HG03159 (cell line): ENCODE data around the gene GCGR.

ENCODE experiments used
- ATAC-seq: cut with Tn5 transposase; IDR thresholded peaks from one replicate; pipeline ENCODE4 v1.9.1; 2021; ENCODE audit warnings: mild to moderate bottlenecking, moderate library complexity; ENCODE audit not compliant: unreplicated experiment

GCGR gene

GRCh38 chr17:81803728-81804558, at the start of gene GCGR:
Gene GCGR, plus strand, starts transcription at chr17:81804150. Its CDS starts 4,869 bp downstream, at chr17:81809019.
- no peak for ATAC-seq

GRCh38 chr17:81792675-81793615, 11.0 kb upstream of the GCGR start:
- ATAC-seq = no peak

GRCh38 chr17:81794074-81794476, 9.9 kb upstream of the GCGR start:
- no peak for ATAC-seq

- no peak for ATAC-seq
Measured at GRCh38 chr17:81794509-81794908, 9.4 kb upstream of the GCGR start.

GRCh38 chr17:81801327-81801726, 2.6 kb upstream of the GCGR start:
- no peak for ATAC-seq

- no peak for ATAC-seq
Measured at GRCh38 chr17:81802048-81802758, 1.7 kb upstream of the GCGR start.

- no peak for ATAC-seq
Measured at GRCh38 chr17:81802856-81803643, 900 bp upstream of the GCGR start.

GRCh38 chr17:81804559-81805399, 829 bp downstream of the GCGR start:
- ATAC-seq = no peak

GRCh38 chr17:81805707-81806460, 1.9 kb downstream of the GCGR start:
- ATAC-seq = no peak

- ATAC-seq = no peak
Measured at GRCh38 chr17:81806461-81807209, 2.7 kb downstream of the GCGR start.

- ATAC-seq = no peak
Measured at GRCh38 chr17:81807210-81807719, 3.3 kb downstream of the GCGR start.

- ATAC-seq = no peak
Measured at GRCh38 chr17:81807839-81808238, 3.9 kb downstream of the GCGR start.

GRCh38 chr17:81808778-81809555, 5.0 kb downstream of the GCGR start:
- ATAC-seq = no peak

- ATAC-seq = no peak
Measured at GRCh38 chr17:81809556-81809998, 5.6 kb downstream of the GCGR start.

GRCh38 chr17:81810476-81810875, 6.5 kb downstream of the GCGR start:
- ATAC-seq = no peak

GRCh38 chr17:81810892-81811704, 7.1 kb downstream of the GCGR start:
- no peak for ATAC-seq
